Measurements from ENCODE around the gene ZNF576. TPM values are rescaled to one million over a fixed set of nuclear protein-coding genes. Genes with fewer than 3 reads are reported as not detected.

Gene ZNF576
- total and polyA plus RNA-seq, 9 of the 15 experiments (the other 6 are each of a cell fraction or from before 2014, with no cell fraction given): 6.8 to 18.2 (median 12.2) TPM

DNA sequence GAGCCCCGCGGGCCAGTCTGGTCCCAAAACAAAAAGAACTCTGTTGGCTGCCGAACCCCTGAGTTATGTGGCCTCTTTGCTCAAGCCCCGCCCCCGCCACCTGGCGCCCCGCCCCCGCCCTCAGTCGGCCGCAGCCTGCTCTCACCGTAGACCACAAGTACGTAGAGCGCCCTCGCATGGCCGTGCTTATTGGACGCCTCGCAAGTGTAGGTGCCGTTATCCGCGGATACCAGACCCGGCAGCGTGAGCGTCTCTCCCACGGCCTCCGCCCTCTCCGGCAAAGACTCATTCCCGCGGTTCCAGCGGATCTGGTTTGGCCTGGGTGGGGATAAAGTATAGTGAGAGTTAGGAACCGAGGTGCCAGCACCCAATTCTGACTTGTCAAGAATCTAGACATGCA is 28.5 kb downstream of the ZNF576 start (continued):
- TF ChIP-seq SMC3 (conservative IDR thresholded peaks at IDR 0.05; ENCODE audit: insufficient read depth, low read depth, low read length): 0 out of 2 replicates have a peak, but pooled peaks have one; percentile 33
- no peak for TF ChIP-seq E2F3 (CRISPR knock-in tag; IDR thresholded peaks at IDR 0.05)
- TF ChIP-seq CTCF (IDR thresholded peaks at IDR 0.05 in 2 of 3, conservative IDR thresholded peaks at IDR 0.05 in 1 of 3; ENCODE audit: insufficient read depth in 2 of 3, low read depth in 1 of 3, low read length in 3 of 3): peak; percentile 66 to 81 (median 76)
- 0 out of 2 replicates have a peak, but pooled peaks have one; percentile 47 for TF ChIP-seq MYC (IDR thresholded peaks at IDR 0.05; ENCODE audit: low read depth, low read length)
- no peak for TF ChIP-seq MYC (CRISPR knock-in tag; IDR thresholded peaks at IDR 0.05; ENCODE audit: borderline replicate concordance, low read depth)
- no peak for TF ChIP-seq MEF2A (IDR thresholded peaks at IDR 0.05; ENCODE audit: control insufficient read depth, low read depth, low read length)
- 0 out of 2 replicates have a peak, but pooled peaks have one; percentile 17 for TF ChIP-seq ZKSCAN1 (IDR thresholded peaks at IDR 0.05; ENCODE audit: low read depth, low read length)
- TF ChIP-seq BDP1 (IDR thresholded peaks at IDR 0.05; ENCODE audit: insufficient read depth, insufficient read length): no peak
- TF ChIP-seq, protein P1, sequence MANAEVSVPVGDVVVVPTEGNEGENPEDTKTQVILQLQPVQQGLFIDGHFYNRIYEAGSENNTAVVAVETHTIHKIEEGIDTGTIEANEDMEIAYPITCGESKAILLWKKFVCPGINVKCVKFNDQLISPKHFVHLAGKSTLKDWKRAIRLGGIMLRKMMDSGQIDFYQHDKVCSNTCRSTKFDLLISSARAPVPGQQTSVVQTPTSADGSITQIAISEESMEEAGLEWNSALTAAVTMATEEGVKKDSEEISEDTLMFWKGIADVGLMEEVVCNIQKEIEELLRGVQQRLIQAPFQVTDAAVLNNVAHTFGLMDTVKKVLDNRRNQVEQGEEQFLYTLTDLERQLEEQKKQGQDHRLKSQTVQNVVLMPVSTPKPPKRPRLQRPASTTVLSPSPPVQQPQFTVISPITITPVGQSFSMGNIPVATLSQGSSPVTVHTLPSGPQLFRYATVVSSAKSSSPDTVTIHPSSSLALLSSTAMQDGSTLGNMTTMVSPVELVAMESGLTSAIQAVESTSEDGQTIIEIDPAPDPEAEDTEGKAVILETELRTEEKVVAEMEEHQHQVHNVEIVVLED (CRISPR knock-in tag; IDR thresholded peaks at IDR 0.05): no peak
- no peak for TF ChIP-seq FOXP4 (CRISPR knock-in tag; IDR thresholded peaks at IDR 0.05; ENCODE audit: borderline replicate concordance)
- no peak for TF ChIP-seq SMARCA4 (IDR thresholded peaks at IDR 0.05)
- no peak for TF ChIP-seq ZNF75A (CRISPR knock-in tag; IDR thresholded peaks at IDR 0.05)
- no peak for TF ChIP-seq ZNF324 (CRISPR knock-in tag; IDR thresholded peaks at IDR 0.05)
- TF ChIP-seq YY1 (IDR thresholded peaks at IDR 0.05; ENCODE audit: borderline replicate concordance in 1 of 3, control insufficient read depth in 1 of 3, extremely low read depth in 1 of 3, insufficient read depth in 3 of 3, insufficient read length in 1 of 3, insufficient replicate concordance in 2 of 3, low read depth in 1 of 3, low read length in 2 of 3): peak in 1 of 3 experiments; percentile 26
- TF ChIP-seq FOXA3 (CRISPR knock-in tag; conservative IDR thresholded peaks at IDR 0.05 in 1 of 2, IDR thresholded peaks at IDR 0.05 in 1 of 2): no peak
- no peak for TF ChIP-seq MED1 (CRISPR knock-in tag; IDR thresholded peaks at IDR 0.05; ENCODE audit: borderline replicate concordance)
- peak; percentile 61 for TF ChIP-seq CXXC5 (CRISPR knock-in tag; IDR thresholded peaks at IDR 0.05)
- TF ChIP-seq, protein P2, sequence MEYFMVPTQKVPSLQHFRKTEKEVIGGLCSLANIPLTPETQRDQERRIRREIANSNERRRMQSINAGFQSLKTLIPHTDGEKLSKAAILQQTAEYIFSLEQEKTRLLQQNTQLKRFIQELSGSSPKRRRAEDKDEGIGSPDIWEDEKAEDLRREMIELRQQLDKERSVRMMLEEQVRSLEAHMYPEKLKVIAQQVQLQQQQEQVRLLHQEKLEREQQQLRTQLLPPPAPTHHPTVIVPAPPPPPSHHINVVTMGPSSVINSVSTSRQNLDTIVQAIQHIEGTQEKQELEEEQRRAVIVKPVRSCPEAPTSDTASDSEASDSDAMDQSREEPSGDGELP (CRISPR knock-in tag; IDR thresholded peaks at IDR 0.05; ENCODE audit: borderline replicate concordance): peak; percentile 55; the same call in 1 of the 2 replicates
- peak in 1 of 2 experiments; percentile 67; a peak in 2 of 4 replicates for TF ChIP-seq RCOR1 (IDR thresholded peaks at IDR 0.05; ENCODE audit: borderline replicate concordance in 1 of 2, low read depth in 2 of 2, low read length in 2 of 2)
